Pancreas (tissue), 10 donors: ENCODE data around the gene WNK2. TPM values are rescaled to one million over a fixed set of nuclear protein-coding genes. Genes with fewer than 3 reads are reported as not detected.
A peak's percentile ranks its signal among the peaks of the same experiment; 100 is the strongest.

Experiments used
- ATAC-seq, 4 donors: fragments of 200-7000 bp; cut with Tn5 transposase; one replicate each; pipeline versions ENCODE4 v1.8.0 to v1.9.1; 2020; ENCODE audit warnings: mild to moderate bottlenecking in 4 of 4, moderate library complexity in 4 of 4
- DNase-seq, 6 donors: peaks; one replicate each; pipeline ENCODE4 v3.0.0-alpha.2; 2020
- FAIRE-seq: peaks from 2 replicates; lab custom pipeline; 2012; peaks lifted over from hg19 to GRCh38; lab: Jason Lieb, UNC
- H3K27ac ChIP-seq, 4 donors: fragments of 200-600 bp; sonication (generic); 1 replicate in 3 of 4; 2 replicates in 1 of 4; pipeline versions ENCODE4 v1.5.0 to v1.8.0; 2020
- H3K27me3 ChIP-seq, 4 donors: fragments of 200-600 bp; one replicate each; pipeline ENCODE4 v1.8.0; 2021
- H3K36me3 ChIP-seq, 3 donors: fragments of 200-600 bp; sonication (generic) in 1 of 3; one replicate each; pipeline versions ENCODE4 v1.5.0 to v1.8.0; 2020 to 2021
- H3K4me1 ChIP-seq, 3 donors: fragments of 200-600 bp; one replicate each; pipeline ENCODE4 v1.8.0; 2021
- H3K4me3 ChIP-seq, 4 donors: fragments of 200-600 bp; sonication (generic) in 2 of 4; one replicate each; pipeline versions ENCODE4 v1.5.0 to v1.8.0; 2020 to 2021
- H3K9me3 ChIP-seq, 4 donors: fragments of 200-600 bp; one replicate each; pipeline ENCODE4 v1.8.0; 2021
- CTCF ChIP-seq, 4 donors: fragments of 200-600 bp; sonication (generic) in 3 of 4; IDR thresholded peaks; one replicate each; pipeline versions ENCODE4 v1.5.0 to v1.8.0; 2021; ENCODE audit warnings: antibody characterized with exemption in 4 of 4
- WGBS, 2 donors: extraction: QIAGEN DNeasy Blood & Tissue Kit; methylation state at CpG; one replicate each; pipeline ENCODE4 v1.1.7; 2013; 5-methylcytosine and 5-hydroxymethylcytosine counted together
- intact Hi-C, 3 donors: fragments of 100-400 bp; cut with DNase I; formaldehyde crosslinking; loops; one replicate each; pipeline versions ENCODE4 v1.11.1 to v1.14.2; 2022
- polyA plus RNA-seq, 2 donors: library from polyadenylated mRNA; stranded (reverse); fragments of 200-250 nt; gene quantifications; one replicate each; pipeline ENCODE4 v1.2.3, GENCODE V29; 2013
- total RNA-seq, 6 donors: library from RNA; stranded (reverse); fragmentation: NEBNext Ultra II Directional in 4 of 6; extraction: Animal tissue kit (Norgen Biotek cat#: 25700) in 4 of 6; gene quantifications; one replicate each; pipeline versions ENCODE4 v1.2.1 to v1.2.4, GENCODE V29; 2021 to 2023
- donor health status: healthy with polysubstance abuse.
- donor health status: DM: no; HTN: no; CAD: no; lungs with moderate emphysema.
- donor health status: DM: no; HTN: no; CAD: no.
- donor health status: control.
- donor health status: control.
- donor health status: Bipolar disorder and iron deficiency.
- donor health status: DM: yes; HTN: yes; CAD: no.
- donor health status: DM: no; HTN: no; CAD: no.
- donor health status: DM: no; HTN: no; CAD: no.
- donor health status: DM: yes; HTN: yes; CAD: no.

WNK2 gene
- total and polyA plus RNA-seq, 8 donors, result 53.5 to 121 (median 89.4) TPM

GRCh38 chr9:93169444-93169843 lies 14.5 kb upstream of the WNK2 start:
- TF ChIP-seq CTCF (IDR thresholded peaks at IDR 0.05), result no peak

GRCh38 chr9:93170571-93170970 lies 13.4 kb upstream of the WNK2 start:
- H3K9me3 ChIP-seq, result no peaks in the 10 kb centered on the region
- no peak overlapping the region for H3K4me3 ChIP-seq
- TF ChIP-seq CTCF (IDR thresholded peaks at IDR 0.05), result no peak
- ATAC-seq (no peak), DNase-seq (peak in 1 of 6 donors; percentile 17), FAIRE-seq (no peak)
- no peaks in the 10 kb centered on the region for H3K27me3 ChIP-seq
- WGBS, 2 donors, result 89% methylated on average over 8 of the region's 8 CpGs
- H3K4me1 ChIP-seq, result peaks cover 3 to 17% (median 10%) of the 10 kb centered on the region in 3 donors
- no peaks in the 10 kb centered on the region for H3K36me3 ChIP-seq
- H3K27ac ChIP-seq, result no peak overlapping the region
- intact Hi-C loops, result no loop called here

More at GRCh38 chr9:93169444-93169843, 14.5 kb upstream of the WNK2 start:
- Histone ChIP-seq H3K4me1 (peaks cover 3 to 17% (median 10%) of the 10 kb centered on the region in 3 donors), H3K9me3 (no peaks in the 10 kb centered on the region), H3K4me3 (no peak overlapping the region), H3K36me3 (no peaks in the 10 kb centered on the region), H3K27me3 (no peaks in the 10 kb centered on the region), H3K27ac (no peak overlapping the region)
- intact Hi-C loops, result no loop called here
- ATAC-seq, result no peak
- WGBS, 2 donors, result 98 to 100% methylated on average over 1 of the region's 1 CpG
- FAIRE-seq, result no peak
- DNase-seq, result no peak

- Histone ChIP-seq H3K36me3 (no peaks in the 10 kb centered on the region), H3K27me3 (no peaks in the 10 kb centered on the region), H3K4me1 (peaks cover 3 to 17% (median 10%) of the 10 kb centered on the region in 3 donors), H3K27ac (no peak overlapping the region), H3K9me3 (no peaks in the 10 kb centered on the region), H3K4me3 (no peak overlapping the region)
- WGBS, 2 donors, result 92 to 94% methylated on average over 8 of the region's 8 CpGs
- no peak for FAIRE-seq
- no peak for TF ChIP-seq CTCF (IDR thresholded peaks at IDR 0.05)
- ATAC-seq, result no peak
- intact Hi-C loops, result no loop called here
- DNase-seq, result peak in 1 of 6 donors; percentile 16
Observed at GRCh38 chr9:93171261-93171990, 12.5 kb upstream of the WNK2 start.

- no peaks in the 10 kb centered on the region for H3K27me3 ChIP-seq
- FAIRE-seq (no peak), DNase-seq (peak in 1 of 6 donors; percentile 24), ATAC-seq (no peak)
- TF ChIP-seq CTCF (IDR thresholded peaks at IDR 0.05), result no peak
- H3K4me3 ChIP-seq, result no peak overlapping the region
- H3K4me1 ChIP-seq, result peaks cover 3 to 17% (median 10%) of the 10 kb centered on the region in 3 donors
- H3K36me3 ChIP-seq, result no peaks in the 10 kb centered on the region
- intact Hi-C loops, result no loop called here
- 88 to 92% methylated on average over 20 of the region's 20 CpGs for WGBS, 2 donors
- H3K27ac ChIP-seq, result peak overlapping the region in 1 of 4 donors; percentile 24
- H3K9me3 ChIP-seq, result no peaks in the 10 kb centered on the region
Observed at GRCh38 chr9:93172666-93173364, 11.1 kb upstream of the WNK2 start.
